Measurements from ENCODE around the gene CHD1L. TPM values are rescaled to one million over a fixed set of nuclear protein-coding genes. Genes with fewer than 3 reads are reported as not detected.

The CHD1L gene
- polyA plus RNA-seq, 1 donor from 2014 or later = 29.5 TPM

- H3K9ac ChIP-seq (ENCODE audit: low read length) = no peak overlapping the region
- no peaks in the 10 kb centered on the region for H3K9me3 ChIP-seq (ENCODE audit: low read length)
- TF ChIP-seq, protein P1, sequence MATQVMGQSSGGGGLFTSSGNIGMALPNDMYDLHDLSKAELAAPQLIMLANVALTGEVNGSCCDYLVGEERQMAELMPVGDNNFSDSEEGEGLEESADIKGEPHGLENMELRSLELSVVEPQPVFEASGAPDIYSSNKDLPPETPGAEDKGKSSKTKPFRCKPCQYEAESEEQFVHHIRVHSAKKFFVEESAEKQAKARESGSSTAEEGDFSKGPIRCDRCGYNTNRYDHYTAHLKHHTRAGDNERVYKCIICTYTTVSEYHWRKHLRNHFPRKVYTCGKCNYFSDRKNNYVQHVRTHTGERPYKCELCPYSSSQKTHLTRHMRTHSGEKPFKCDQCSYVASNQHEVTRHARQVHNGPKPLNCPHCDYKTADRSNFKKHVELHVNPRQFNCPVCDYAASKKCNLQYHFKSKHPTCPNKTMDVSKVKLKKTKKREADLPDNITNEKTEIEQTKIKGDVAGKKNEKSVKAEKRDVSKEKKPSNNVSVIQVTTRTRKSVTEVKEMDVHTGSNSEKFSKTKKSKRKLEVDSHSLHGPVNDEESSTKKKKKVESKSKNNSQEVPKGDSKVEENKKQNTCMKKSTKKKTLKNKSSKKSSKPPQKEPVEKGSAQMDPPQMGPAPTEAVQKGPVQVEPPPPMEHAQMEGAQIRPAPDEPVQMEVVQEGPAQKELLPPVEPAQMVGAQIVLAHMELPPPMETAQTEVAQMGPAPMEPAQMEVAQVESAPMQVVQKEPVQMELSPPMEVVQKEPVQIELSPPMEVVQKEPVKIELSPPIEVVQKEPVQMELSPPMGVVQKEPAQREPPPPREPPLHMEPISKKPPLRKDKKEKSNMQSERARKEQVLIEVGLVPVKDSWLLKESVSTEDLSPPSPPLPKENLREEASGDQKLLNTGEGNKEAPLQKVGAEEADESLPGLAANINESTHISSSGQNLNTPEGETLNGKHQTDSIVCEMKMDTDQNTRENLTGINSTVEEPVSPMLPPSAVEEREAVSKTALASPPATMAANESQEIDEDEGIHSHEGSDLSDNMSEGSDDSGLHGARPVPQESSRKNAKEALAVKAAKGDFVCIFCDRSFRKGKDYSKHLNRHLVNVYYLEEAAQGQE (IDR thresholded peaks at IDR 0.05; ENCODE audit: borderline replicate concordance) = no peak
- no peak for TF ChIP-seq EP300 (conservative IDR thresholded peaks at IDR 0.05; ENCODE audit: poor library complexity, severe bottlenecking)
- TF ChIP-seq POLR2AphosphoS5 (IDR thresholded peaks at IDR 0.05) = no peak
- TF ChIP-seq CTCF (IDR thresholded peaks at IDR 0.05; ENCODE audit: poor library complexity, severe bottlenecking) = no peak
- no peak for TF ChIP-seq SMC3 (conservative IDR thresholded peaks at IDR 0.05; ENCODE audit: poor library complexity)
- no peak for TF ChIP-seq RAD21 (conservative IDR thresholded peaks at IDR 0.05)
- no peak for TF ChIP-seq EZH2 (IDR thresholded peaks at IDR 0.05; ENCODE audit: borderline replicate concordance, insufficient read depth, low read length, poor library complexity, severe bottlenecking)
- TF ChIP-seq TAF1 (IDR thresholded peaks at IDR 0.05; ENCODE audit: low read depth) = no peak
- no peak for TF ChIP-seq MXI1 (conservative IDR thresholded peaks at IDR 0.05; ENCODE audit: poor library complexity, severe bottlenecking)
- no peak overlapping the region for H3K4me2 ChIP-seq (ENCODE audit: low read length)
- H2AFZ ChIP-seq (ENCODE audit: low read depth, low read length) = no peak overlapping the region
- no peaks in the 10 kb centered on the region for H4K20me1 ChIP-seq (ENCODE audit: insufficient read depth)
- H3F3A ChIP-seq (ENCODE audit: insufficient read depth, low read length, poor library complexity, severe bottlenecking) = no peaks in the 10 kb centered on the region
- H3K9me2 ChIP-seq (ENCODE audit: insufficient read depth, low read length) = no peaks in the 10 kb centered on the region
- no peak overlapping the region for H3K27ac ChIP-seq (ENCODE audit: low read length)
- H3K27me3 ChIP-seq (ENCODE audit: insufficient read depth, low read depth, low read length) = no peaks in the 10 kb centered on the region
- H3K36me3 ChIP-seq (ENCODE audit: insufficient read depth, low read length) = no peaks in the 10 kb centered on the region
- H3K4me3 ChIP-seq (ENCODE audit: low read length) = no peak overlapping the region
- no peaks in the 10 kb centered on the region for H3K79me2 ChIP-seq (replicated peaks; ENCODE audit: insufficient read depth, low read length)
Observed at GRCh38 chr1:147341246-147341645, 98.8 kb downstream of the CHD1L start.

Other genes with a start within 250 kb of the CHD1L start
- gene PRKAB2, start 70.2 kb upstream of the CHD1L start, polyA plus RNA-seq = 39.9 and 42.2 TPM in 2 replicates
- not detected in 2 replicates for gene FMO5, start 17.3 kb upstream of the CHD1L start, polyA plus RNA-seq